Upper lobe of right lung (tissue), 1 donor: ENCODE results near the gene ADCY2. TPM values are rescaled to one million over a fixed set of nuclear protein-coding genes. Genes with fewer than 3 reads are reported as not detected.

Experiments used
- ATAC-seq: fragments of 200-7000 bp; cut with Tn5 transposase; one replicate; pipeline ENCODE4 v1.9.1; 2020; ENCODE audit warnings: mild to moderate bottlenecking, moderate library complexity
- DNase-seq: peaks from one replicate; pipeline ENCODE4 v3.0.0-alpha.2; 2020
- H3K27ac ChIP-seq: fragments of 200-600 bp; one replicate; pipeline ENCODE4 v1.8.0; 2022
- H3K27me3 ChIP-seq: fragments of 200-600 bp; one replicate; pipeline ENCODE4 v1.8.0; 2022; ENCODE audit warnings: mild to moderate bottlenecking
- H3K36me3 ChIP-seq: fragments of 200-600 bp; one replicate; pipeline ENCODE4 v1.8.0; 2022
- H3K4me1 ChIP-seq: fragments of 200-600 bp; one replicate; pipeline ENCODE4 v1.8.0; 2022
- H3K4me3 ChIP-seq: fragments of 200-600 bp; one replicate; pipeline ENCODE4 v1.8.0; 2022; ENCODE audit warnings: mild to moderate bottlenecking
- H3K9me3 ChIP-seq: fragments of 200-600 bp; one replicate; pipeline ENCODE4 v1.8.0; 2022
- intact Hi-C: fragments of 100-400 bp; cut with DNase I; formaldehyde crosslinking; loops from one replicate; pipeline ENCODE4 v1.11.0; 2022
- total RNA-seq: library from RNA; stranded (reverse); fragmentation: NEBNext Ultra II Directional; extraction: Animal tissue kit (Norgen Biotek cat#: 25700); gene quantifications from one replicate; pipeline ENCODE4 v1.2.1, GENCODE V29; 2021
- TF ChIP-seq, protein P1 (sequence below): fragments of 200-600 bp; IDR thresholded peaks from one replicate; pipeline ENCODE4 v1.8.0; 2022; ENCODE audit warnings: antibody characterized with exemption
- donor health status: DM: no; HTN: yes; CAD: no; lungs with severe emphysema.

ADCY2 gene
- total RNA-seq, 1 donor from 2014 or later, result 0.17 TPM

- Histone ChIP-seq H3K27me3 (no peaks in the 10 kb centered on the region), H3K27ac (no peak overlapping the region), H3K4me1 (no peaks in the 10 kb centered on the region), H3K4me3 (no peak overlapping the region), H3K9me3 (no peaks in the 10 kb centered on the region), H3K36me3 (no peaks in the 10 kb centered on the region)
- intact Hi-C loops, result no loop called here
- ATAC-seq, result peak; percentile 24
- DNase-seq, result no peak
- TF ChIP-seq, protein P1, sequence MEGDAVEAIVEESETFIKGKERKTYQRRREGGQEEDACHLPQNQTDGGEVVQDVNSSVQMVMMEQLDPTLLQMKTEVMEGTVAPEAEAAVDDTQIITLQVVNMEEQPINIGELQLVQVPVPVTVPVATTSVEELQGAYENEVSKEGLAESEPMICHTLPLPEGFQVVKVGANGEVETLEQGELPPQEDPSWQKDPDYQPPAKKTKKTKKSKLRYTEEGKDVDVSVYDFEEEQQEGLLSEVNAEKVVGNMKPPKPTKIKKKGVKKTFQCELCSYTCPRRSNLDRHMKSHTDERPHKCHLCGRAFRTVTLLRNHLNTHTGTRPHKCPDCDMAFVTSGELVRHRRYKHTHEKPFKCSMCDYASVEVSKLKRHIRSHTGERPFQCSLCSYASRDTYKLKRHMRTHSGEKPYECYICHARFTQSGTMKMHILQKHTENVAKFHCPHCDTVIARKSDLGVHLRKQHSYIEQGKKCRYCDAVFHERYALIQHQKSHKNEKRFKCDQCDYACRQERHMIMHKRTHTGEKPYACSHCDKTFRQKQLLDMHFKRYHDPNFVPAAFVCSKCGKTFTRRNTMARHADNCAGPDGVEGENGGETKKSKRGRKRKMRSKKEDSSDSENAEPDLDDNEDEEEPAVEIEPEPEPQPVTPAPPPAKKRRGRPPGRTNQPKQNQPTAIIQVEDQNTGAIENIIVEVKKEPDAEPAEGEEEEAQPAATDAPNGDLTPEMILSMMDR, result no peak
Measured at GRCh38 chr5:7802855-7803254, 406.9 kb downstream of the ADCY2 start.

GRCh38 chr5:7803937-7804336 lies 408.0 kb downstream of the ADCY2 start:
- H3K4me1 ChIP-seq, result no peaks in the 10 kb centered on the region
- TF ChIP-seq, protein P1, result no peak
- ATAC-seq, result no peak

GRCh38 chr5:7805379-7805778 lies 409.4 kb downstream of the ADCY2 start:
- TF ChIP-seq, protein P1, result peak; percentile 23
- Histone ChIP-seq H3K9me3 (no peaks in the 10 kb centered on the region), H3K27me3 (no peaks in the 10 kb centered on the region), H3K4me3 (no peak overlapping the region), H3K27ac (no peak overlapping the region), H3K36me3 (no peaks in the 10 kb centered on the region), H3K4me1 (no peaks in the 10 kb centered on the region)
- intact Hi-C loops, result no loop called here
- no peak for ATAC-seq
- DNase-seq, result no peak

More at GRCh38 chr5:7803937-7804336, 408.0 kb downstream of the ADCY2 start:
- no peaks in the 10 kb centered on the region for H3K9me3 ChIP-seq
- H3K27ac ChIP-seq, result no peak overlapping the region
- no peaks in the 10 kb centered on the region for H3K36me3 ChIP-seq
- intact Hi-C loops, result no loop called here
- H3K4me3 ChIP-seq, result no peak overlapping the region
- no peaks in the 10 kb centered on the region for H3K27me3 ChIP-seq
- DNase-seq, result no peak

GRCh38 chr5:7808998-7809397 lies 413.1 kb downstream of the ADCY2 start:
- Histone ChIP-seq H3K9me3 (no peaks in the 10 kb centered on the region), H3K27me3 (no peaks in the 10 kb centered on the region), H3K27ac (no peak overlapping the region), H3K36me3 (no peaks in the 10 kb centered on the region), H3K4me1 (no peaks in the 10 kb centered on the region), H3K4me3 (no peak overlapping the region)
- intact Hi-C loops, result no loop called here
- no peak for ATAC-seq
- TF ChIP-seq, protein P1, result no peak
- no peak for DNase-seq

- Histone ChIP-seq H3K9me3 (no peaks in the 10 kb centered on the region), H3K36me3 (no peaks in the 10 kb centered on the region), H3K27me3 (no peaks in the 10 kb centered on the region), H3K4me1 (peaks cover 5% of the 10 kb centered on the region), H3K27ac (no peak overlapping the region), H3K4me3 (no peak overlapping the region)
- intact Hi-C loops, result no loop called here
- TF ChIP-seq, protein P1, result no peak
- no peak for ATAC-seq
- no peak for DNase-seq
Measured at GRCh38 chr5:7811715-7812114, 415.8 kb downstream of the ADCY2 start.

- Histone ChIP-seq H3K9me3 (no peaks in the 10 kb centered on the region), H3K27me3 (no peaks in the 10 kb centered on the region), H3K4me3 (no peak overlapping the region), H3K36me3 (no peaks in the 10 kb centered on the region), H3K27ac (no peak overlapping the region), H3K4me1 (peaks cover 5% of the 10 kb centered on the region)
- intact Hi-C loops, result no loop called here
- TF ChIP-seq, protein P1, result no peak
- ATAC-seq, result no peak
- no peak for DNase-seq
Measured at GRCh38 chr5:7813007-7813406, 417.1 kb downstream of the ADCY2 start.
